GM18870 (cell line): ENCODE data around the gene PFKP.

Experiments
- ATAC-seq: cut with Tn5 transposase; IDR thresholded peaks from one replicate; pipeline ENCODE4 v1.9.1; 2021; ENCODE audit warnings: moderate library complexity; ENCODE audit not compliant: unreplicated experiment

Gene PFKP

DNA sequence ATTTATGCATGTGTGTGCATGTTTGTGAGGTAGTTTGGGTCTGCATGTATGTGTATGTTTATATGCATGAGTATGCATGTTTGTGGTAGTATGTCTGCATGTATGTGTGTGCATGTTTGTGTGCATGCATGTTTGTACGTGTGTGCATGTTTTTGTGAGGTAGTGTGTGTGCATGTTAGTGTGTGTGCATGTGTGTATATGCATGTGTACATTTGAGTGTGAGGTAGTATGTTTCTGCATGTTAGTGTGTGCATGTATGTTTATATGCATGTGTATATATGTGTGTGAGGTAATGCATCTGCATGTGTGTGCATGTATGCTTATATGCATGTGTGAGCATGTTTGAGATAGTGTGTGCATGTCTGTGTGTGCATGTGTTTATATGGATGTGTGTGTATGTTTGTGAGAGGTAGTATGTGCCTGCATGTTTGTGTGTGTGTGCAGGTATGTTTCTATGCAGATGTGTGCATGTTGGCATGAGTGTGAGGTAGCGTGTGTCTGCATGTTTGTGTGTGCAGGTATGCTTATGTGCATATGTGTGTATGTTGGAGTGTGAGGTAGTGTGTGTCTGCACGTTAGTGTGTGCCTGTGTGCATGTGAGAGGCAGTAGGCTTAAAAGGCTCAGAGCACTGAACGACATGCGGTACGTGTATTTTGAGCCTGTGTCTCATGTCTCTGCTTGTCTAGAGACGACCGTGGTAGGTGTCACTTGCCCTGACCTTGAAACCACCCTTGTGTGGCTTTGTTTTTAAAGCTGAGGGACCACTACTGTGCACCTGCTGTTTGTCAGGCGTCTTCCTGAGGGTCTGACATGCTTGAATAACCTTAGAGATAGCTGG lies 43.7 kb downstream of the PFKP start:
- ATAC-seq, result no peak

DNA sequence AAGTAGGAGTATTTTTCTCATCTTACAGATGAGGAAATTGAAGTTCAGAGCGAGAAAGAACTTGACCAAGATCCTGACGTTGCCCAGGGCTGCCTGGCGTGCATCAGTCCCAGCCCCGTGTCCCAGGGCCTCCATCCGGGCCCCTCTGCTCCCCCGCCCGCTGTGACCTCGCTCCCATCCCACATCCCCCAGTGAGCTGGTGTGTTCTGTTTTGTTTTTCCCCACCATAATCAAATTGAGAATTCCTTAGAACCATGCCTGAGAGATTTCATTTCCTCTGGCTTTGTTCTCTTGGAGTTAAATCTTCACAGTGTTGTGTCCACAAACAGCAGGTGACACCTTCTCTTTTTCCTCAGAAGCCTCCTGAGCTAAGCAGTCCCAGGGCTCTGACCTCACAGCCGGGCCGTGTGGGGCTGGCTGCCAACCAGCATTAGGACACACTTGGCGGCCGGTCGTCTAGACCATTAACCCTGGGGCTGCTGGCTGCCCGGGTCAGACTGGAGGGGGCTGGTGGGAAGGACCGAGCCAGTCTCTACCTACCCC lies 44.3 kb downstream of the PFKP start:
- no peak for ATAC-seq

DNA sequence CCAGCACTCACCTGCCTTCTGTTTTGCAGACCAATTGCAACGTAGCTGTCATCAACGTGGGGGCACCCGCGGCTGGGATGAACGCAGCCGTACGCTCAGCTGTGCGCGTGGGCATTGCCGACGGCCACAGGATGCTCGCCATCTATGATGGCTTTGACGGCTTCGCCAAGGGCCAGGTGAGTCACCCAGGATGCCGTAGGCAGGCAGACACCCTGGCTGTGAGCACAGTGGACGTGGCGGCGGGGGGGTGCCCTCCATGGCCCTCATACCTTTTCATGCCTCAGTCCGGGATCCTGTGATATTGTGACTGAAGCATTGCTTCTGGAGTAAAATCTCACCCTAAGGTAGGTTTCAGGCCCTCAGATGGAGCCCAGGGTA lies 46.0 kb downstream of the PFKP start:
- no peak for ATAC-seq

DNA sequence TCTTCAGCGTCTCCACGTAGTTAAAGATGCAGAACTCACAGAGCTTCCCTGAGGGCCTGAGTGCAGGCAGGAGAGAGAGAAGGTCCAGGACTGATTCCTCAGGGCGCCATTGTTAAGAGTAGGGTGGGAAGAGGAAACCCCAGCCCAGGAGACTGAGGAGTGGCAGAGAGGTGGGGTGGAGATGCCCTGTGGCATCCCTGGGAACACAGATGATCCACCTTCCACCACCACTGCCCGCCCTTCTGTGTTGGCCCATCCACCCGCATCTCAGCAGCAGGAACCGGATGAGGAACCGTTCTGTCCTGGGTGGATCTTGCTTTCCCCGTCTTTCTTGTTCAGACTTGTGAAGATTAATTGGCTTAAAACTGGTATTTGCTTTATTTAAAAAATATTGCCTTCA lies 48.3 kb downstream of the PFKP start:
- no peak for ATAC-seq

DNA sequence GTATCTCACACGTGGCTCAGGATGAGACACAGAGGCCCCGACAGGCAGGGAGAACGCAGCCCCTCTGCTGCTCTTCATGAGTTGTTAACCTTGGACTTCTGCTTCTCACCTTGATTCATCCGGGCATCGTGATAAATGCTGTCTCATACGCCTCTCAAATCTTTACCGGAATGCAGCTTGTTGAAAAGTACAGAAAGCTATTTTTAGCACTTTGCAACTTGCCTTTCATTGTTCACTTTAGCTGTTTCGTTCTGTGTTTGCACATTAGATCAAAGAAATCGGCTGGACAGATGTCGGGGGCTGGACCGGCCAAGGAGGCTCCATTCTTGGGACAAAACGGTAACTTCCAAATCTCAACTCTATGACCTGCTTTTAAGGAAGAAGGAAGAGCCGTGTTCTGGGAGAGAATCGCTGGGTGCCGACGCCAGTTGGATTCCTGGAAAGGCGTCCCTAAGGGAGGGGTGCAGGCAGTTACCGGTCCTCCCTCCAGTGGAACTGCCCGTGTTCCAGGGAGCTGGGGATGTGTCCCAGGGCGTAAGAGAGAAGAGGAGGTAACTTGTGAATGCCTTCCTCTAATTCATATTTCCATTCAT lies 49.3 kb downstream of the PFKP start:
- ATAC-seq, result no peak

DNA sequence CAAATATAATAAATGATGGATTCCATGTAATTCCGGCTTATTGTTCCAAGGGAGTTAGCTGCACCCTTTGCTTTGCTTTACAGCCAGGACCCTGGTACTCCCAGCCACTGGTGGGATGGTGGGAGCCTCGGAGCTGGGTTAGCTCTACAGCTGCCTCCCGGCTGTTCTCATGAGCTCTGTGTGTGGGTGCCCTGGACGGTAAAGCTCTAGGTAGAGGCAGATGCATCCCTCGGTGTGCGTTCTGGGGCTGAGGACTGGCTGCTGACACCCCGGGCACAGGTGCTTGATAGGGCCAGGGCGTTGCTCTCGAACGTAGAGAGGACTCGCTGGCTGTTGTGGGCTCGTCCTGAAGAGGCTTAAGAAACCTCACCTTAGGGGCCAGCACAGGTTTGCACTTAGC lies 50.1 kb downstream of the PFKP start:
- ATAC-seq, result no peak

DNA sequence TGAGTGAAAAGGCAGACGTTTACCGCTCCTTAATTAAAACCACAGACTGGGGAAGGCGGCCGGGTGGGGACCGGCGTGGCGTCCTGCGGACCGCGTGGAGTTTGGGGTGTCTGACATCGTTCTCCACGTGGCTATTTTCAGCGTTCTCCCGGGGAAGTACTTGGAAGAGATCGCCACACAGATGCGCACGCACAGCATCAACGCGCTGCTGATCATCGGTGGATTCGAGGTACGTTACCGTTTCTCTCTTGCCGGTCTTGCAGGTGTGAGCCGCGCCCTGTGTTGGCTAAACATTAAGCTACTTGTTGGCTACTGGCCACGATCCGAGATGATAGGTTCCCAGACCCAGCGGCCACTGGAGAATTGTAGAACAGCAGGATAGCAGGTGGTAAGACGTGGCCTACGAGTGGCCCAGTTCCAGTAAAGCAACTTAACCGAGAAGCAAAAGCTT lies 51.3 kb downstream of the PFKP start:
- no peak for ATAC-seq

DNA sequence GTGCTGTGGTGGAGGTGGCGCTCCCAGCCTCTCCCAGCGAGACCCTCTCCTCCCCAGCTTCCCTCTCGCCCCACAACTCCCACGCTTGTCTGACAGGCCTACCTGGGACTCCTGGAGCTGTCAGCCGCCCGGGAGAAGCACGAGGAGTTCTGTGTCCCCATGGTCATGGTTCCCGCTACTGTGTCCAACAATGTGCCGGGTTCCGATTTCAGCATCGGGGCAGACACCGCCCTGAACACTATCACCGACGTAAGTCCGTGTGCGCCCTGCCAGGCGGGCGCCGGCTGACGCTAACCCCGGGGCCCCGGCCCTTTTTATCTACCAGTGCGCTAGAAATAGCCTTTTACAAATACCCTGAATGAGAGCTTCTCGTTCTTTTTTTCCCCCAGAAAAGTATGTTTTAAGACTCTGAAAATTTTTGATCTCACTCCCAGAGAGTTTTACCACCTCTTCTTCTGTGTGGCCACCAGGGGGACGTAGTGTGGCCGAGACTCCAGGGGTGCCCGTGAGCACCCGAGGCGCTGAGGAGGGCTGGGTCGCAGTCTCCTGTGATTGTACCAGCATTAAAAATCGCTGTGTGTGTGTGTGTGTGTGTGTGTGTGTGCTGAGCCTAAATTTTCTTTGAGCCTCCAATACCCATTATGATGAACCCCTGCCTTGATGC lies 52.6 kb downstream of the PFKP start:
- no peak for ATAC-seq

DNA sequence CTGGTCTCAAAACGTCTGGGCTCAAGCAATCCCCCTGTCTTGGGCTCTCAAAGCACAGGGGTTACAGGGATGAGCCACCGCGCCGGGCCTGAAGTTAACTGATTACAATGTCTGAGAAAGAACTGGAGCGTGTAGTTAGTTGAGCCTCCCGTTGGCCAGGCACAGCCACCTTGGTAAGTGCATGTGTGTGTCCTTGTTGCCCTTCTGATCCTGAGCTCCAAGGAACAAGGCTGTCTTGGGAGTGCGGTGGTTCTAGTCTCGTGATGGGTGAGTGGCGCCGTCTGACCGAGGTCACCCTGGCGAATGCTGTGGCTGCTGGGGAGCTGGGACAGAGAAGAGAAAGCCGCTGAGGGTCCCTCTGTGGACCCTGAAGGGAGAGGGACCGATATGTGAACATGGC lies 54.7 kb downstream of the PFKP start:
- ATAC-seq, result no peak

DNA sequence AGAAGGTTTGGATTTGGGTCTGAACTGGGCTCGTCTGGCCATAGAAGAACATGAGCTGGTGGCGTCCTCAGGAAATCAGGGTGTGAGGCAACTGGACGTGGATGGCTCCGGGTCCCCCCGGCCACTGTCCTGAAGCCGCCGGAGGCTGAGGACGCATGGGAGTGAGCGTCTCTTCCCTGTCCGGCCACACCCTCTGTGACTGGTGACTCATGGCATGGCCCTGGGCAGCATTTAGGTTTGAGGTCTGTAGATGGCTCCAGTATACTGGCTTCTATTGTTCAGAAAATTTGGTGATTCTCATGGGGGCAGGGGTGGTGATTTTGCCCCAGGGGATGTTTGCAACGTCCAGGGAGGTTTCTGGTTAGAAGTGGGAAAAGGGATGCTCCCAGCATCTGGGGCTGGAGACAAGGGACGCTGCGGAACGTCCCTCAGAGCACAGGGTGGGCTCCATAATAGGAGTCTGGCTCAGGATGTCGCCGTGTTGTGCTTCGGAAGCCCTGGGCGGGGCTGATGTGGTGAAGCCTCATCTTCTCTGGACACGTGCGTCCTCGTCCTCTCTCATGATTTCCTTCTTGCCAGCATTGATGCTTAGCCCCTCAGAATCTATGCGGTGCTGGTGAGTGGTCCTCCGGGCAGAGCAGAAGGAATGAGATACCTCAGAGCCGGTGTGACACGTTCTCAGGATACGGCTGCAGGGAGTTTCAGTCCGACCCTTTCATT lies 55.3 kb downstream of the PFKP start:
- ATAC-seq, result no peak

DNA sequence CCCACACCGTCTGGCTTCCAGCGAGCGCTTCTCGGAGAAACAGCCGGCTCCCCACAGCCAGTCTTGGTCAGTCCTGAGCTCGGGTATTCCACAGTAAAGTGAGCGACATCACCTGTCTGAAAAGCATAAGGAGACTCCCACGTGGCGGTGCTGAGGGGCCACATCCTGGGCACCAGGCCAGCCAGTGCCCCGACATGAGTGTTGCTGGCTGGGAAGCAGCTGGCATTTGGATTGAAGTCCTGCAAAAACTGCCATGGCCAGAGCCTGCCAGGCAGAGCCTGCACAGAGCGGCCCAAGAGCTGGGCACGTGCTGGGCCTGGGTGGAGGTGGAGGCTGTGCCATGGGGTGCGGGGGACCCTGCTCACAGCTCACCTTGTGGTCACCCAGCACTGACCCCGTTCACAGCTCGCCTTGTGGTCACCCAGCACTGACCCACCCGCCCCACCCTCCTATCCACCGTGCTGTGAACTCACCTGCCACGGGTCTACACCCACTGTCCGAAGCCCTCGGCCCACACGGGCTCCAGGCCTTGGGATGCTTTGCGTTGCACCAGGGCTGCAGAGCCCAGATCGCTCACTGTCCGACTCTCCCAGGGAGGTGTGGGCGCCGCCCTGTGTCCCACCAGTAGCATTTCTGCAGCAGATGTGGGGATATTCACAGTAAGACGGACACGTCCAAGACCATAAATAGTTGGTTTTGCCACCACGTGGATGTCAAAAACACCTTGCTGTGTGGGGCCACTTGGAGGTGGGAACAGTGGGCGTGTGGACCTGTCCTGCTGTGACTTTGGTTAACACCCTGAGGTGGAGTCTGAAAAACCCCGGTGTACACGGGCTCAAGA lies 56.4 kb downstream of the PFKP start:
- no peak for ATAC-seq

DNA sequence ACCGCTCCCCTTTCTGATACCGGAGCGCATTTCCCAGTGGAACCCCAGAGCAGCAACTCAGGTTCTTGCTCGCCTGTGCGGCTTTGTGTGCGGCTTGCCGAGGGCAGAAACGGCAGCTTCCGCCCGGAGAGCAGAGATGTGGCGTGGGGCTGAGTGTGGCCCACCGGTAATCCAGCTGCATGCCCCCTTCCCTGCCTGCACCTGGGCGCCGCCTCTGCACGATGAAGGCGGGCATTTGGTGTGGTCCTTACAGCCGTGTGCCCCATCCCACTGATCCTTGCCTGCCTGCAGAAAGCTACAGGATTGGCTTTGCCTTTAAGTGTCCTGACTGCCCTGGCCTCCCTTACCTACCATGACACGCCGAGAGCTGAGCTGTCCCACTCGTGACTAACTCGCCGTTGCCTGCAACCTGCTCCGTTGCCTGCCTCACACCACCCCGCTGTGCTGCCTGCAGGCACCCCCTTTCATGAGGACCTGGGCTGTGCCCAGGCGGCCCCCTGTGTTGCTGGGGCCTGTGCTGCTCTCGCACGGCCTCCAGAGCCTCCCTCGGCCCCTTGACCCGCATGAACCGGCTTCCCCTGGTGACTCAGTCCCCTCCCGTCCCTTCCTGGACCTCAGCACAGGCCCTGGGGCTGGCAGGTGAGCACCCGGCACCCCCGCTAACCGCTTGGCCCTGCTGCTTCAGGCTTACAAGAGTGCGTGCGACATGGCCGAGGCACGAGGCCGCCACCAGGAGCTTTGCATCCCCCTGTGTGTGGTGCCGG lies 57.2 kb downstream of the PFKP start:
- ATAC-seq, result no peak

DNA sequence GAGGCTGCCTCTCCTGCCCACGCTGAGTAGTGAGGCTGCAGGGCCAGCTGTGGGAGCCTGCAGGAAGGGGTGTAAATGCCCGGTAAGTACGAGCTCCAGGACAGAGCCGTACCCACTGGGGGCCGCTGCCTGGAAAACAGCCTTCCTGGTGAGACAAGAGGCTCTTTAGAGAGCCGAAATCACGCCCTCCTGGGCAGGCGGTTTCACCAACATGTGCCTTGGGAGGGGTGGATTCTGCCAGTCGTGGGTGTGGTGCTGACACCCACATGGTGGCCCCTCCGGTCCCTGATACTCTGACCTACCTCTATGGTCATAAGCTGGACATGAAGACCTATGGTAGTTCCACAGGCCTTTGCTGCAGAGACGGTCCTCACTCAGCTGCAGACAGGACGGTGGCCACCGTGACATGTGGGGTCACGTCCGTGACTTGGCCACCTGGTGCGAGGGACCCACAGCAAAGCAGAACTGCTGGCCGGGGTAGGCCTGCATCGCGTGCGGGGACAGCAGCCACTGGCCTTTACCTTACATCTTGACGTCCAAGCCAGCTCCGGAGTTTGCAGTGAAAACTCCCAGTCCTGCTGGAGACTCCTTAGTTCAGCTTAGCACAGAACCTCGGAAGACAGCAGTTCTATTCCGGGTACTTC lies 58.3 kb downstream of the PFKP start:
- no peak for ATAC-seq

DNA sequence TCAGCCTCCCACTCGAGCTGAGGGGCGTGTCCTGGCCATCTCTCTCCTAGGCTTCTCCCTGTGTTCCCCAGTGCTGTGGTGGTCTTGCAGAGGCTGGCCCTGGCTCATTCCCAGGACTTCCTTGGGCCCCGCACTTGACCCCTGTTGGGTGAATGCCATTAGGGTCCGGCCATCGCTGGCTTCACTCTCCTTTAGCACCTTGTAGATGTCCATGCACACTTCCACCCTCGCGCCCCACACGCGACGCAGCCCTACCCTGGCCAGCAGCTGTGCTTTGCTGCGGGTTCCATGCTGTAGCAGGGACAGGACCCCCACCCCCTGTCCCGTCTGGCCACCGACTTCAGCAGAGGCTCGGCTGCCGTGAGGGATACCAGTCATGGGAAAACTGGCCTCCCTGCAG lies 58.9 kb downstream of the PFKP start:
- no peak for ATAC-seq

DNA sequence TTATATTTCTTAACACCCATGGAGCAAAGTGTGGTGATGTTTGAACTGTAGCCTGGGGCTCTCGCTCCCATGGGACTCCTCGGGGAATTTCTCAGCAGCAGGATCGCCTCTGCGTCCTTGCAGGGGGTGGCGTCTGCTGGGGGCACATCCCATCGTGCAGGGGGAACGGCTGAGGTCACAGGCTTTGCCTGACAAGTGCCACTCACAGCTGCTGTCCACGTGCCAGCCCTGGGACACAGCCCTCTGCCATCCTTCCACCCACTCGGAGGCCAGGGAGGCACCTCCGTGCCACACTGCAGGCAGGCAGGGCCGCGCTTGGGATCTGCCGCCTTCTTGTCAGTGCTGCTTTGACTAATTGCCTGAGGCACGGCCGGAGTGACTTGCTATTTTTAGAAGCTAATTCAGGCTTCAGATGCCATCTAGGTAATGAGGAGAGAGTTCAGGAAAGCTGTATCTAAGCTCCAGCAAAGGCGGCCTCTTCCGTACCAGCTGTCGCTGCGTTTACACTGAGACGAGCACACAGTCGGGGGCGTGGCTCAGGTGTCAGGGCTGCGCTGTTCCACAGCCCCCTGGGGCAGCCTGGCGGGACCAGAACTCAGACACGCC lies 59.5 kb downstream of the PFKP start:
- ATAC-seq, result no peak

DNA sequence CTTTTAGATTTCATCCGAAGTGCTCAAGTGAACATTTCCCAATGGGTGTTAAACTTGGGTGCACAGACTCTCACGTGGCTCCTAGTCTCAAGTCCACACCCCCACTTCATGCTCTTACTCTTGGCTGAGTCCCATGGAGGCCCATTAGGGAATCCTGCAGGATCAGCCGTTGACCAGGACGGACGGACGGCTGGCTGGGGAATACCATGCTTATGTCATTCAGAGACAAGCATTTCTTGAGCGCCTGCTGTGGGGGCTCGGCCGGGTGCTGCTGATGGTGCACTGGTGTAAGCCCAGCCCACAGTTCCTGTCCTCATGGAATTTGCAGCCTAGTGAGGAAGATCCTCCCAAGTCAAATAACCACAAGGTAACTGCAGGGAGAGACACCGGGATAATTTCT lies 60.6 kb downstream of the PFKP start:
- ATAC-seq, result no peak

DNA sequence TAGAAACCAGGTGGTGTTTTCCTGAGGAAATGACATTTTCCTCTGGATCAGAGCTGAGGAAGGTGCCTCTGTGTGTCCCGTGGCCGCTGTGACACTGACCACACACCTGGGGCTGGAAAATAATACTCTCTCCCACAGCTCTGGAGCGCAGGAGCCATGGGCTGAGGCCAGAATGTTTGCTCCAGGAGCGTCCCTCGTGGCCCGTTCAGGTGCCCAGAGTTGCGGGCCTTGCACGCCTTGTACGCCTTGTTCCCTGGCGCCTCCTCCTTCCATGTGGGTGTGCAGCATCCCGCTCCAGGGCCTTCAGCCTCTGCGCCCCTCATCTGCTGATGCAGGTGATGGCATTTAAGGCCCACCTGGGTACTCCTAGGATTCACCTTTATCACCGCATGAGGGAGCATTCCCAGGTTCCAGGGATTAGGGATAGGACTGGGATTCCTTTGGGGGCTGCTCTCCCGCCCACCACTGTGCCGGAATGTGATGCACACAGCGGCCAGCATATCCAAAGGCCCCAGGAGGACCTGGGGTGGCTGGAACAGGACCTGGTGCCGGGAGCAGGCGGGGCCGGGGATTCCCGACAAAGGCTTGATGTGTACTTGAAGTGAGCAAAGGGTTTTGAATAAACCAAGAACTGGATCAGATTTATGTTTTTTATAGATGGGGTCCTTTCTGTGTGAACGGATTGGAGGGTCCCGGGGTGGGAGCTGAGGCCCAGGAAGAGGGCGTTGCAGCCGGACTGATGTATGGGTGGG lies 61.2 kb downstream of the PFKP start:
- ATAC-seq, result no peak
